GM12864 (cell line): ENCODE data around the gene SMIM38.

ENCODE experiments used
- DNase-seq: peaks from one replicate; pipeline ENCODE4 v3.0.0-alpha.2; 2011; ENCODE audit warnings: low read depth
- H3K4me3 ChIP-seq: 2 replicates; pipeline ENCODE4 v1.5.1; 2011; ENCODE audit warnings: mild to moderate bottlenecking, low read depth, low read length, control low read depth
- TF ChIP-seq, protein P1 (sequence below): IDR thresholded peaks from 2 replicates; pipeline ENCODE4 v1.5.1; 2011; ENCODE audit warnings: low read depth, mild to moderate bottlenecking, moderate library complexity, low read length, control low read depth, inconsistent platforms; ENCODE audit errors: missing control alignments

SMIM38 gene

DNA sequence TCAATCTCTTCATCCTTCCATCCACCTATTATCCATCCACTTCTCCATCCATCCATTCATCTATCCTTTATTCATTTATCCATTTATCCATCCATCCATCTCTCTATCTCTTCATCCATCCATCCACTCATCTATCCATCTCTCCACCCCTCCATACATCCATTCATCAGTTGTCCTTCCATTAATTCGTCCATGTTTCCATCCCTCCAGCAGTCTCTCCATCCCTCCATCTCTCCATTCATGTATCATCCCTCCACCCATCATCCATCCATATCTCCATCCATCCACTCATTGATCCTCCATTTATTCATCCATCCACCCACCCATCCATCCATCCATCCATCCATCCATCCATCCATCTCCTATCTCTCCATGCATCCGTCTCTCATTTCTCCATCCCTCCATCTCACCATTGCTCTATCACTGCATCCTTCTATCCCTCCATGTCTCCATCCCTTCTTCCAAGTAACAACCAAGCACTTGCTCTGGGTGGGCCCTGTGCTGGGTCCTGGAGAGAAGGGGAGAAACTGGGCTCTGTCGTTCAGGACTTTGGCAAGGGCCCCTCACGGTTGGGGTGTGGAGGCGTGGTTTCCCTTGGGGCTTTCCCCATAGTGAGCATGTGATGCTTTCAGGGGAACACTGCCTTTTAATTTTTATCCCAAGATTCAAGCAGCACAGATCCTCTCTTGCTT is 43.3 kb downstream of the SMIM38 start:
- no peak overlapping the region for H3K4me3 ChIP-seq
- no peak for DNase-seq
- TF ChIP-seq, protein P1, sequence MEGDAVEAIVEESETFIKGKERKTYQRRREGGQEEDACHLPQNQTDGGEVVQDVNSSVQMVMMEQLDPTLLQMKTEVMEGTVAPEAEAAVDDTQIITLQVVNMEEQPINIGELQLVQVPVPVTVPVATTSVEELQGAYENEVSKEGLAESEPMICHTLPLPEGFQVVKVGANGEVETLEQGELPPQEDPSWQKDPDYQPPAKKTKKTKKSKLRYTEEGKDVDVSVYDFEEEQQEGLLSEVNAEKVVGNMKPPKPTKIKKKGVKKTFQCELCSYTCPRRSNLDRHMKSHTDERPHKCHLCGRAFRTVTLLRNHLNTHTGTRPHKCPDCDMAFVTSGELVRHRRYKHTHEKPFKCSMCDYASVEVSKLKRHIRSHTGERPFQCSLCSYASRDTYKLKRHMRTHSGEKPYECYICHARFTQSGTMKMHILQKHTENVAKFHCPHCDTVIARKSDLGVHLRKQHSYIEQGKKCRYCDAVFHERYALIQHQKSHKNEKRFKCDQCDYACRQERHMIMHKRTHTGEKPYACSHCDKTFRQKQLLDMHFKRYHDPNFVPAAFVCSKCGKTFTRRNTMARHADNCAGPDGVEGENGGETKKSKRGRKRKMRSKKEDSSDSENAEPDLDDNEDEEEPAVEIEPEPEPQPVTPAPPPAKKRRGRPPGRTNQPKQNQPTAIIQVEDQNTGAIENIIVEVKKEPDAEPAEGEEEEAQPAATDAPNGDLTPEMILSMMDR = no peak

DNA sequence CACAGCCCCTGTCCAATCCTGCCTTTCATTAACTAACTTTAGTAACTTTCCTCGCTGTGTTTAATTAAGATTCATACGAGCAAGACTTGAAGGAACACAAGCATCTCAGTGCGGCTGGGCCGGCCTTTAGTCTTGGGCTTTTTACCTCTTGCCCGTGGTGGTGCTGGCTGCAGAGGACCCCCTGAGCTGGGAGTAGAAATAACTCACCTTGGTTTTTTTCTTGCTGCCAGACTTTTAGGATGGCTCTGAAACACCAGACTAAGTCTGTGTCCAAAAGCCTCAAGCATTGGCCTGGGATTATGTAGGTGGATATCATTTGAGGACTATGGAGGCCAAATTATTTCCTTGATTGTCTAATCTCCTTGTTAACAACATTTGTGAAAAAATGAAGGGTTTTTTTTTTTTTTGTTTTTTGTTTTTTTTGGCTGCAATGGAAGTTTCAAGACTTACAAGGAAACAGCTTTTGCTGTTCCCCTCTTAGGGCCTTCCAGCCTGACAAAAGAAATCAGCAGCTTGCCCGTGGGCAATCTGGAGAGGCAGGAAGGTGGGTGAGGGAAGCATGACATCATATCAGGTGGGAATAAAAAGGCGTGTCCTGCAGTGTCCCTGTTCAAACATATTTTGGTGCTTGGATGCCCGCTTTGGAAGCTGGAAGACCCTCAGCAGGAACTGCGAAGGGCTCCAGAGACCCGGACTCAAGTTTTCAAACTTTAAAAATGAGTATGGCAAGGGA is 44.0 kb downstream of the SMIM38 start:
- TF ChIP-seq, protein P1 = no peak
- no peak overlapping the region for H3K4me3 ChIP-seq
- DNase-seq = no peak

DNA sequence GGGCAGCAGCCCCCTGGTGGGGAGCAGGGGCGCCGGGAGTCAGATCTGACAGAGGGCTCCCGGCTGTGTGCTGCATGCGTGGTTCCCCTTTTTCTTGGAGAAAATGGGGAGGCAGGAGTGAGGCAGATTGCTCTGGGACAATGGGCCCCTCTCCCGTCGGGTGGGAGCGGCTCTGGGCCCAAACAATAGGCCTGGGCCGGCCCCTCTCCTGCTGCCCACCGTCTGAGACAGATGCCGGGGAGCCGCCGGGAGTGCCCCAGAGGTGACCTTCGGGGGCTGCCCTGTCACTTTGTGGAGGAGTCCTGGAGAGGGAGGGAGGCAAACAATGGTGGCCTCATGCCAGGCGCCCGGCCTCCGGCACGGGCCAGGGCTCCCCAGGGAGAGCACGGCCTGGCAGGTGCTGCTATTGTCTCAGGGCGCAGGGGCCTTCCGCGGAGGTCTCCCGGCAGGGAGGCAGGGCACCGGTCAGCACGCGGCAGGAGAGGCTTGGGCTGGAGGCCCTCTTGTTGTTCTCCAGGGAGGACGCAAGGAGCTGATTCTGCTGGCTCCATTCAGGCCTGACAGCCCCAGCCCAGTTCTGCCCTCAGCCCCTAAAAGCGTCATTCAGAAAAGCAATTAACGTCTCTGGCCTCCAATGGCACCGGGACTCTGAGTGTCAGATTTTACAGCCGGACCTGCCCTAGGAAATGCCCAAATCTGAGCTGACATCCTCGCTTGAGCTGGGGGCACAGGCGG is 44.8 kb downstream of the SMIM38 start:
- DNase-seq = no peak
- H3K4me3 ChIP-seq = no peak overlapping the region
- TF ChIP-seq, protein P1 = no peak

DNA sequence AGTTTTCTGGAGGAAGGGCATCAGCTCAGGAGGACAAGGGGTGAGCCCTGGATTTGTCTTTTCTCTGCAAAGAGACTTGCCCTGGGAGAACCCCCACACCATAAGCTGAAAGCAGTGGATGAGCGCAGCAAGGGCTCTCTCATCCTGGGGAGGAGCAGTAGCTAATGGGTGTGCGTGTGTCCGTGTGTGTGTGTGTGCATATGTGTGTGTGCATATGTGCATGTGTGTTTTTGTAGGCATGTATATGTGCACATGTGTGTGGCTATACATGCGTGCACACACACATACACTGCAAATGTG is 45.3 kb downstream of the SMIM38 start:
- TF ChIP-seq, protein P1 = no peak
- DNase-seq = no peak
- no peak overlapping the region for H3K4me3 ChIP-seq

DNA sequence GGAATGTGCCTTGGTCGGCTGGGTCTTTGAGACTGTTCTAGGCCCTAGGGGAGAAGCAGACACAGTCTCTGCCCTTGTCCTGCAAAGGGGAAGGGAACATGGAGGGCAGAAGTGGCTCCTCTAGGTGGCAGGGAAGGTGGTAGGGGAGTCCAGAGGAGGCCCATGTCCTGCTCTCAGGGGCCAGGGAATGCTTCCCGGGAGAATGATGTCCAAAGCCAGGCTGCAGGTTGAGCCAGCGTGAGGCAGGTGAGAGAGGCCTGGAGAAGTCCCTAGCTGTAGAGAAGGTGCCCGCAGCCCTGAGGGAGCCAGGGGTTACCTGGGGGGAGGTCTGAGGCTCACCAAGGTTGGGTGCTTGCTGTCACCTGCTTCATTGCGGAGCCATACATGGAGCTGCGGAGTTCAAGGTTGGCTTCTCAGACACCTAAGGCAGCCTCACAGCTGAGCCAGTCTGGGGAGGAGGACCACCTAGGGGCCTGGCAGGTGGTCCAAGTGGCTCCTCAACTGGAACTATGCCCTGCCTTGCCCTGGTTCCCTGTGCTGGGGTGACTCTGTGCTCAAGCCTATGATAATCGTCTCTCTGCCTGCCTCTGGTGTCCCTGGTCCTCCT is 46.1 kb downstream of the SMIM38 start:
- no peak overlapping the region for H3K4me3 ChIP-seq
- TF ChIP-seq, protein P1 = no peak
- no peak for DNase-seq

DNA sequence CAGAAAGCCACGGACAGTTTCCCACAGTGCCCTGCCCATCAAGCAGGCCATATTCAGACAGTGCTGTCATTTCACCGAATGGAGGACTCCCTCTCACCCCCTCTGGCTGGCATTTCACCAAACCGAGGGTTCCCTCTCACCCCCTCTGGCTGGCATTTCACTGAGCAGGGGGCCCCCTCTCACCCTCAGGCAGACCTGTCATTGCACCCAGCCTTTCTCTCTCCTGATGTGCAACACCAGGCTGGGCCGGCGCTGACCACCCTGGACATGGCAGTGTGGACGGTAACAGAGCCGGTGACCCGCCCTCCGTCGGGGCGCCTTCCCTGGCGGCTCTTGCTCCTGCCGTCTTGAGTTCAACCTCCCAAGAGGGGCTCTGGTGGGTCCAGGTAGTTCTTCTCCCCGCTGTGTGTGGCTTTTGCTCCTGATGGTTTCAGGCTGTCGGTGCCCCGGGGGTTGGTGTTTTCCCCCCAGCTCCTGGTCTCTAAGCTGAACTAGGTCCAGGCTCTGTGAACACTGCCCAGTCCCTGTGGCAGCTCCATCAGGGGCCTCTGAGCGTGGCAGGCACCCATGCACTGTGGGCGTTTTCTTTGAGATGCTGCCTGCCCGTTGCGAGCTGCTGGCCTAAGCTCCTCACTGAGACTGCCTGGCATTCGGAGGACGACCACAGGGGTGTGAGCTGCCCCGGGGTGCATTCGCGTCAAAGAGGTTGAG is 46.9 kb downstream of the SMIM38 start:
- DNase-seq = no peak
- TF ChIP-seq, protein P1 = no peak

More for the DNA sequence above, 46.9 kb downstream of the SMIM38 start:
- H3K4me3 ChIP-seq = no peak overlapping the region
